GM23338 (cell line): Measurements from ENCODE around the gene DNAH8. TPM values are rescaled to one million over a fixed set of nuclear protein-coding genes. Genes with fewer than 3 reads are reported as not detected.

Experiments used
- ATAC-seq: fragments of 200-7000 bp; cut with Tn5 transposase; 3 replicates; pipeline ENCODE4 v1.9.1; 2020
- DNase-seq: peaks from one replicate; pipeline ENCODE4 v3.0.0-alpha.2; 2015; ENCODE audit warnings: low spot score
- H2AFZ ChIP-seq: fragments of 200-600 bp; sonication (generic); 2 replicates; pipeline ENCODE4 v1.8.0; 2016; ENCODE audit warnings: antibody characterized with exemption, mild to moderate bottlenecking, moderate library complexity
- H3F3A ChIP-seq: fragments of 200-600 bp; sonication (generic); replicated peaks from 2 replicates; pipeline ENCODE4 v1.8.0; 2017; ENCODE audit warnings: antibody characterized with exemption, mixed run types, low read depth
- H3K27ac ChIP-seq: fragments of 200-600 bp; sonication (generic); 2 replicates; pipeline ENCODE4 v1.6.1; 2016; ENCODE audit warnings: low read depth
- H3K27me3 ChIP-seq: fragments of 200-600 bp; sonication (generic); 2 replicates; pipeline ENCODE4 v1.8.0; 2016; ENCODE audit warnings: mild to moderate bottlenecking, mixed run types, moderate library complexity; ENCODE audit not compliant: insufficient read depth
- H3K36me3 ChIP-seq: fragments of 200-600 bp; sonication (generic); 2 replicates; pipeline ENCODE4 v1.8.0; 2016; ENCODE audit warnings: mild to moderate bottlenecking; ENCODE audit not compliant: insufficient read depth
- H3K4me1 ChIP-seq: fragments of 200-600 bp; sonication (generic); 2 replicates; pipeline ENCODE4 v1.8.0; 2016; ENCODE audit warnings: mild to moderate bottlenecking, moderate library complexity; ENCODE audit not compliant: insufficient read depth
- H3K4me2 ChIP-seq: fragments of 200-600 bp; sonication (generic); 2 replicates; pipeline ENCODE4 v1.7.1; 2017; ENCODE audit warnings: mixed run types
- H3K4me3 ChIP-seq: fragments of 200-600 bp; sonication (generic); 2 replicates; pipeline ENCODE4 v1.6.1; 2016; ENCODE audit warnings: mixed run types
- H3K79me2 ChIP-seq: fragments of 200-600 bp; sonication (generic); replicated peaks from 2 replicates; pipeline ENCODE4 v1.8.0; 2017; ENCODE audit warnings: mild to moderate bottlenecking; ENCODE audit not compliant: insufficient read depth
- H3K9me2 ChIP-seq: fragments of 200-600 bp; sonication (generic); 2 replicates; pipeline ENCODE4 v1.8.0; 2017; ENCODE audit not compliant: insufficient read depth
- H4K20me1 ChIP-seq: fragments of 200-600 bp; sonication (generic); replicated peaks from 2 replicates; pipeline ENCODE4 v1.8.0; 2017; ENCODE audit warnings: mild to moderate bottlenecking; ENCODE audit not compliant: insufficient read depth
- H3K27ac Mint-ChIP-seq: 2 replicates; pipeline ENCODE4 v1.8.0; 2020; ENCODE audit warnings: inconsistent platforms, mild to moderate bottlenecking, moderate library complexity, mixed read lengths
- H3K27me3 Mint-ChIP-seq: 3 replicates; pipeline ENCODE4 v1.8.0; 2022; ENCODE audit warnings: low read depth, mild to moderate bottlenecking, moderate library complexity, mixed read lengths, inconsistent platforms; ENCODE audit not compliant: insufficient read depth, poor library complexity
- H3K36me3 Mint-ChIP-seq: 3 replicates; pipeline ENCODE4 v1.8.0; 2021; ENCODE audit warnings: low read depth, mild to moderate bottlenecking, inconsistent platforms, moderate library complexity, mixed read lengths
- H3K4me1 Mint-ChIP-seq: 3 replicates; pipeline ENCODE4 v1.8.0; 2020; ENCODE audit warnings: mild to moderate bottlenecking, inconsistent platforms, mixed read lengths
- H3K4me3 Mint-ChIP-seq: 3 replicates; pipeline ENCODE4 v1.8.0; 2021; ENCODE audit warnings: moderate library complexity, mild to moderate bottlenecking, inconsistent platforms, mixed read lengths
- H3K9me3 Mint-ChIP-seq: 3 replicates; pipeline ENCODE4 v1.8.0; 2020; ENCODE audit warnings: moderate library complexity, mild to moderate bottlenecking, inconsistent platforms, mixed read lengths
- CREB1 ChIP-seq: fragments of 250-450 bp; sonication (Bioruptor Pico); IDR thresholded peaks from 2 replicates; pipeline ENCODE4 v1.5.0; 2020; ENCODE audit warnings: low read depth, mild to moderate bottlenecking, moderate library complexity
- CTCF ChIP-seq, 2 experiments: fragments of 200-600 bp in 1 of 2; sonication (generic) in 1 of 2; conservative IDR thresholded peaks; 2 replicates each; pipeline versions ENCODE4 v1.5.1 to v1.6.1; 2016 to 2017; ENCODE audit warnings: antibody characterized with exemption in 2 of 2, low read depth in 2 of 2, mild to moderate bottlenecking in 2 of 2, moderate library complexity in 1 of 2
- ETS1 ChIP-seq: IDR thresholded peaks from 2 replicates; pipeline ENCODE4 v1.6.1; 2016; ENCODE audit warnings: antibody characterized with exemption
- JUNB ChIP-seq: IDR thresholded peaks from one replicate; pipeline ENCODE4 v1.6.1; 2016; ENCODE audit warnings: antibody characterized with exemption; ENCODE audit not compliant: unreplicated experiment
- NANOG ChIP-seq: IDR thresholded peaks from 2 replicates; pipeline ENCODE4 v1.6.1; 2016; ENCODE audit warnings: antibody characterized with exemption, borderline replicate concordance
- POLR2AphosphoS5 ChIP-seq: IDR thresholded peaks from 2 replicates; pipeline ENCODE4 v1.6.1; 2016; ENCODE audit warnings: antibody characterized with exemption, low read depth
- STAT1 ChIP-seq: IDR thresholded peaks from one replicate; pipeline ENCODE4 v1.6.1; 2016; ENCODE audit warnings: antibody characterized with exemption; ENCODE audit not compliant: unreplicated experiment
- ZNF114 ChIP-seq: fragments of 250-450 bp; sonication (Bioruptor Pico); IDR thresholded peaks from 2 replicates; pipeline ENCODE4 v1.5.0; 2020; ENCODE audit warnings: mild to moderate bottlenecking, moderate library complexity
- ZNF331 ChIP-seq: fragments of 250-450 bp; sonication (Bioruptor Pico); IDR thresholded peaks from 2 replicates; pipeline ENCODE4 v1.5.0; 2020; ENCODE audit warnings: low read depth, mild to moderate bottlenecking, moderate library complexity
- ZNF462 ChIP-seq: fragments of 250-450 bp; sonication (Bioruptor Pico); IDR thresholded peaks from 2 replicates; pipeline ENCODE4 v1.5.0; 2020; ENCODE audit warnings: mild to moderate bottlenecking, moderate library complexity
- polyA plus RNA-seq: library from polyadenylated mRNA; unstranded; fragments of >200 nt; fragmentation: Nextera tagmentation; extraction: Ambion mirVana; gene quantifications from 2 replicates; pipeline ENCODE4 v1.2.1, GENCODE V29; 2016
- total RNA-seq: library from RNA; depleted of rRNA; stranded (reverse); fragments of >200 nt; shearing (Covaris generic); gene quantifications from 2 replicates; pipeline ENCODE4 v1.2.3, GENCODE V29; 2014

Gene DNAH8
- total and polyA plus RNA-seq, 2 experiments from 2014 or later, result 0.02 TPM; not detected in 1

GRCh38 chr6:38736951-38737350 lies 21.8 kb downstream of the DNAH8 start:
- H3K36me3 ChIP-seq, result no peaks in the 10 kb centered on the region
- no peaks in the 10 kb centered on the region for H3K4me1 Mint-ChIP-seq
- H3K27me3 Mint-ChIP-seq, result peaks cover 2% of the 10 kb centered on the region
- H3K9me2 ChIP-seq, result no peaks in the 10 kb centered on the region
- H2AFZ ChIP-seq, result no peak overlapping the region
- H3K9me3 Mint-ChIP-seq, result peaks cover 4% of the 10 kb centered on the region; the same call in 2 of the 3 replicates
- no peak overlapping the region for H3K4me3 ChIP-seq
- TF ChIP-seq JUNB (no peak), ZNF331 (CRISPR knock-in tag) (no peak), ZNF462 (CRISPR knock-in tag) (no peak), STAT1 (no peak), NANOG (no peak), POLR2AphosphoS5 (no peak), ZNF114 (no peak), ETS1 (no peak), CTCF (conservative IDR thresholded peaks at IDR 0.05; ENCODE audit: low read depth in 2 of 2) (no peak), CREB1 (CRISPR knock-in tag) (no peak)
- no peak overlapping the region for H3K4me2 ChIP-seq
- no peaks in the 10 kb centered on the region for H3K4me1 ChIP-seq
- no peaks in the 10 kb centered on the region for H3K27me3 ChIP-seq
- no peaks in the 10 kb centered on the region for H3K36me3 Mint-ChIP-seq
- H3K4me3 Mint-ChIP-seq, result no peak overlapping the region
- H3K79me2 ChIP-seq, result no peaks in the 10 kb centered on the region
- H3K27ac ChIP-seq, result no peak overlapping the region
- no peak for ATAC-seq
- H3K27ac Mint-ChIP-seq, result no peak overlapping the region
- H4K20me1 ChIP-seq, result no peaks in the 10 kb centered on the region
- no peaks in the 10 kb centered on the region for H3F3A ChIP-seq
- DNase-seq, result no peak
